AG04450 (cell line): ENCODE results near the gene WNT4. TPM values are rescaled to one million over a fixed set of nuclear protein-coding genes. Genes with fewer than 3 reads are reported as not detected.

Experiments
- CTCF ChIA-PET: fragments of 300-600, 350-600 bp; formaldehyde crosslinking; extraction: SDS; loops from one replicate; lab custom pipeline; 2022; ENCODE audit warnings: antibody characterized with exemption, inconsistent platforms; lab: Charles Lee
- POLR2A ChIA-PET: fragments of 350-600 bp; formaldehyde crosslinking; extraction: SDS; loops from one replicate; lab custom pipeline; 2021; ENCODE audit warnings: antibody characterized with exemption, inconsistent platforms; lab: Yijun Ruan, JAX
- DNase-seq: peaks from one replicate; pipeline ENCODE4 v3.0.0-alpha.2; 2011; ENCODE audit warnings: low read depth, low spot score
- H3K27ac ChIP-seq: one replicate; pipeline ENCODE4 v1.5.1; 2012; ENCODE audit warnings: low read depth, low read length, control low read depth
- H3K27me3 ChIP-seq: one replicate; pipeline ENCODE4 v1.6.0; 2012; ENCODE audit warnings: low read length; ENCODE audit not compliant: control insufficient read depth, insufficient read depth
- H3K4me3 ChIP-seq: 2 replicates; pipeline ENCODE4 v1.5.1; 2011; ENCODE audit warnings: mild to moderate bottlenecking, low read depth, low read length, control low read depth
- H3K9me3 ChIP-seq: 2 replicates; pipeline ENCODE4 v1.5.1; 2012; ENCODE audit warnings: low read length; ENCODE audit not compliant: control insufficient read depth, insufficient read depth
- CTCF ChIP-seq: IDR thresholded peaks from 2 replicates; pipeline ENCODE4 v1.5.1; 2011; ENCODE audit warnings: low read depth, low read length, control low read depth, inconsistent platforms
- polyA plus RNA-seq: library from polyadenylated mRNA; depleted of rRNA; stranded (reverse); fragments of >200 nt; gene quantifications from 2 replicates; pipeline ENCODE4 v1.2.3, GENCODE V29; 2011; rRNA removed

Gene WNT4
- polyA plus RNA-seq, 1 experiment = not detected

DNA sequence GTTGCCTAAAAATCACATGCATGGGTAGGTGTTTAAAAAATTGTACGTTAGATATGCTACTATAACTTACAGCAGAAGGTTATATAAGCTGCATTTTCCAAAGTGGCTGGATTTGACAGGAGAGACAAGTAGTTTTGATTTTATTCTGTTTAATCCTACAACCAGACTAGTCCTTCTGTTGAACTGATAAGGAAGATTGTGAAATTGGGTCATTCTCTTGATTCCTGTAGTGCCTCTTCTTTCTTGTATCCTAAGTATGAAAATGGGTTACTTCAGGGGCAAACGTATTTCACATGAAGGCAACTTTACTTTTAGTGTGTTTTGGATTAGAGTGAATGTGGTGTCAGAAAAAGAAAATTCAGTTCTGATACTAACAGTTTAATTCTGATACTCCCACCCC is 71.4 kb downstream of the WNT4 start:
- Histone ChIP-seq H3K9me3 (peaks cover 2% of the 10 kb centered on the region; the same call in 1 of the 2 replicates), H3K4me3 (no peak overlapping the region), H3K27ac (no peak overlapping the region), H3K27me3 (no peaks in the 10 kb centered on the region)
- ChIA-PET POLR2A (no interaction called here), CTCF (interaction anchor here (0.6 to 1.4 kb wide), 3 partner anchors 10 to 22 kb away, joined by 3 to 7 read pairs (median 4); no protein-coding TSS in a partner anchor)
- no peak for DNase-seq
- TF ChIP-seq CTCF = no peak

Other genes with a start within 250 kb of the WNT4 start
- gene HSPG2, start 205.8 kb downstream of the WNT4 start, polyA plus RNA-seq = 9.7 and 13.2 TPM in 2 replicates
- not detected in 2 replicates for gene CELA3B, start 166.1 kb downstream of the WNT4 start, polyA plus RNA-seq
- gene CELA3A, start 141.4 kb downstream of the WNT4 start, polyA plus RNA-seq = not detected in 2 replicates
- gene CDC42, start 90.4 kb downstream of the WNT4 start, polyA plus RNA-seq = 345 and 400 TPM in 2 replicates